Jurkat, Clone E6-1 (cell line): ENCODE data around the gene ADAMTS3.
"Not testable (repeated sequence)": the region's sequence is repeated elsewhere in the genome, so short reads cannot be mapped to it uniquely, and the experiment has no call there.

Experiments
- DNase-seq: peaks from one replicate; pipeline ENCODE4 v3.0.0-alpha.2; 2011; ENCODE audit warnings: low read depth, low spot score
- H3K4me3 ChIP-seq: 2 replicates; pipeline ENCODE4 v1.5.1; 2011; ENCODE audit warnings: mild to moderate bottlenecking, low read length, control low read depth, moderate library complexity

ADAMTS3 gene

DNA sequence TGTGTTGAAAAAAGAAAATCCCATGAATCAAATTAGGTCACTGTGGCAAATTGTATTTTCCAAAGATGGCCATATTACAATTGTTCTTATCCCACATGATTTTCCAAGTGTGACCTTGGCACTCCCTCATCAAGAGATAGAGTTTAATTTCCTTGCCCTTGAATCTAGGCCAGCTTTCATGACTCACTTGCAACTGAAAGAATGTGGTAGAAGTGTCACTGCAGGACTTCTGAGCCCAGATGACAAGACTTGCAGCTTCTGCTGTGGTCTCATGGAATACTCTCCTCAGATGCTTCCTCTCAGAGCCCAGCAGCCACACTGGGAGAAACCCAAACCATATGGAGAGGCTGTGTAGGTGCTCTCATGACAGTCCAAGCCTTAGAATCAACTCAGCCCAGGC lies 139.0 kb downstream of the ADAMTS3 start:
- no peak overlapping the region for H3K4me3 ChIP-seq
- DNase-seq = no peak

DNA sequence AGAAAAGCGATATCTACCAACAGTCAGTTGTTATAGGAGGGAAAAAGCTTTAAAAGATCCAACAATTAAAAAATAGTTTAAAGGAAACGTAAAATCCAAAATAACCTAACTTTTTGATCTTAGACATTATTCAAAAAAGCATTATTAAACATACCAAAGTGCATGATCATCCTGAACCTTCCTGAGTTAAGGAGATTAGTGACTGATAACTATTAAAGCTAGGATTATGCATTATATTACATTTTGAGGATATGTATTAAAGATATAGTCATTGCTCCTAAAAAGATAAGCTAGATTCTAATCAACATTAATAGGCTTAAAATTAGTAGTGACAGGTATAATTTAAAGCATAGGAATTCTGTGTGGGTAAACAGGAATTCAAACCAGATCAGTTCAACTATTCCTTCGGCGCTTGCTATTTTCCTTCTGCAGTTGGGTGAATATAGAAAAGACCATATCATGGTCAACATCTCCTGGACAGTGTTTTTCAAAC lies 139.6 kb downstream of the ADAMTS3 start:
- DNase-seq = no peak
- H3K4me3 ChIP-seq = no peak overlapping the region

DNA sequence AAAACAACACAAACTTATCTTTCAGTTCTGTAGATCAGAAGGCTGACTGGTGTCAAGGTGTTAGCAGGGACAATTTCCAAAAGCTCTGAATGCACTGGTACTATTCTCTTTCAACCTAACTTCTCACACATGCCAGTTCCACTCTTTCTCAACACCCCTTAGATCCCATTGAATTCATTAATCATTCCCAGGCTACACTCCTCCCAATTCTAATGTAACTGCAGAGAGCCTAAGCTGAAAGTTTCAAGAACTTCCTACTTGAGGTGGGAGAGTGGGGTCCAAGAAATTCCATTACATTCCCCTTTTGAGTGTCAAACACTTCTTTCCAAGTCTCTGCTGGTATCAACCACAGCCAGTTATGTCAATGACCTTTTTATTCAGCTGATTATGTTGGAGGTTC lies 142.0 kb downstream of the ADAMTS3 start:
- no peak for DNase-seq

DNA sequence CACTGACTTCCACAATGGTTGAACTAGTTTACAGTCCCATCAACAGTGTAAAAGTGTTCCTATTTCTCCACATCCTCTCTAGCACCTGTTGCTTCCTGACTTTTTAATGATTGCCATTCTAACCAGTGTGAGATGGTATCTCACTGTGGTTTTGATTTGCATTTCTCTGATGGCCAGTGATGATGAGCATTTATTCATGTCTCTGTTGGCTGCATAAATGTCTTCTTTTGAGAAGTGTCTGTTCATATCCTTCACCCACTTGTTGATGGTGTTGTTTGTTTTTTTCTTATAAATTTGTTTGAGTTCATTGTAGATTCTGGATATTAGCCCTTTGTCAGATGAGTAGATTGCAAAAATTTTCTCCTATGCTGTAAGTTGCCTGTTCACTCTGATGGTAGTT lies 143.1 kb downstream of the ADAMTS3 start:
- not testable (repeated sequence) for DNase-seq, H3K4me3 ChIP-seq

More for the DNA sequence above, 142.0 kb downstream of the ADAMTS3 start:
- H3K4me3 ChIP-seq = no peak overlapping the region

DNA sequence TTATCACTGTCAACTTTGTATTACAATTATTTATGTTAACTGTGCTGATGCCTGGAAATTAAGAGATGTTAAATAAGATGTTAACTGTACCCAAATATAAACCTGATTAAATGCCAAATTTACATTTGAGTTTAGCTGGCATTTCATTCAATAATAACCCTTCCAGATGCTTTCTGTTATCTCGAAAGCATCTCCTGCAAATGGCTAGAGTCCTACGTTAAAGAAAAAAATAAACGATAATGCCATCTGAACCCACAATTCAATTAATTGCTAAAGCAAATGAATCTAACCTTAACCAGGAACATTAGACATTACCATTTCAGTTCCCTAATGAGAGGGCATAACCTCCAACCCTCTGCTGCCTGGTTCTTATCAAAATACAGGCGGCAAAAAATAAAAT lies 145.0 kb downstream of the ADAMTS3 start:
- DNase-seq = no peak
- no peak overlapping the region for H3K4me3 ChIP-seq

DNA sequence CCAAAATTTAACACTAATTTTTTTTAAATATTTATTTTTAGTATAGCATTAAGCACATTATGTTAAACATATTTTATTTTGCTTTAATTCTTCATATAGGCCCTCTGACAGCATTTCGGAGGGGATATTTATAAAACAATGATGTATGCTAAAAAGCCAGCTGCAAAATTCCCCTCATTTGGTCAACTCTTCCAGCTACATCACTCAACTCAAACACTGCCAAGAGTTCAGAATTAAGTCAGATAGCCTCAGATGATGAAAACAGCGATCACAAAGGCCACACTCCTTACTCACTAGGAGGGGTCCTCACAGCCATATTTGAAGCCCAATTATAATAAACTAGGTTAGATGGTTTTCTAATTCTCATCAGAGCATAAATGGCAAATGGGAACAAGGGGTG lies 146.6 kb downstream of the ADAMTS3 start:
- H3K4me3 ChIP-seq = no peak overlapping the region
- DNase-seq = no peak

DNA sequence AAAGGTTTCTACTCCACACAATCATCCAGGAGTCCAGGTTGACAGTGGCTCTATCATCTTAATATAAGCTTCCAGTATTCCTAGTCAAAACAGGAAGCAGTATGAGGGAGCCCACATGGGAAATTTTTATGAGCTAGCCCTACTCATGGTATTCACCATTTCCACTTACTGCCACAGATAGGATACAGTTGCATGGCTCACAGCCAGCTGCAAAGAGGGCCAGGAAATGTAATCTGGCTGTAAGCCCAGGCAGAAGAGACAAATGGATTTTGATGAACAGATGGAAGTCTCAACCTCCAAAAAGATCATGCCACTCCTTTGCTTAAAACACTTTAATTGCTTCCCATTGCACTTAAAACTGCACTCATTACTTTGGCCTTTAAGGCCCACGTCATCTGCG lies 150.6 kb downstream of the ADAMTS3 start:
- no peak overlapping the region for H3K4me3 ChIP-seq
- no peak for DNase-seq

DNA sequence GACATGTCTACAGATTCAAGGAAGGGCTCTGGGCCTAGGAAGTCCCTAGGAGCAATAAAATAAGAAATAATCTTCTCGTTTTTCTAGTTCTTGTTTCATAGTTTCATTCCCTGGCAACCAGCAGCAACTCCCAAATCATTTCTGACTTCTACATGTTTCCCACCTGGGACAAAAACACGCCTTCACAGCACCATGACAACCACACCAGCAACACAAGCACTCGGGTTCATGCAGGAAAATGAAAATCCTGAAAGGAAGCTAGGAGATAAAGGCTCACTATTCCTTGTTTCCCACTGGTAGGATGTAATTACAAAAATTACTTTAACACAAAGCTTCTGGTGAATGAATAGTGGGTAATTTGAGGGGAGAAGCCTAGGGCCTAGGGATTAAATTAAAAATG lies 158.9 kb downstream of the ADAMTS3 start:
- no peak overlapping the region for H3K4me3 ChIP-seq
- DNase-seq = no peak

DNA sequence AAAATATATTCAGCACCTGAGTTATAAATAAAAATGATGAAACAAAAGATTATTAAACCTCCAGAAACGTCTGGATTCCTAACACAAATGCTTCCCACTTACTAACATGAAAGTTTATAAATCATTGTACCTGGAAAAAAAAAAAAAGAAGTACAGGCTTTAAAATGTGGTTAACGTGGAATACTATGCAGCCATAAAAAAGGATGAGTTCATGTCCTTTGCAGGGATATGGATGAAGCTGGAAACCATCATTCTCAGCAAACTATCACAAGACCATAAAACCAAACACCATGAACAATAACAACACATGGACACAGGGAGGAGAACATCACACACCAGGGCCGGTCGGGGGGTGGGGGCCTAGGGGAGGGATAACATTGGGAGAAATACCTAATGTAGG lies 160.5 kb downstream of the ADAMTS3 start:
- DNase-seq = no peak
- H3K4me3 ChIP-seq = no peak overlapping the region

DNA sequence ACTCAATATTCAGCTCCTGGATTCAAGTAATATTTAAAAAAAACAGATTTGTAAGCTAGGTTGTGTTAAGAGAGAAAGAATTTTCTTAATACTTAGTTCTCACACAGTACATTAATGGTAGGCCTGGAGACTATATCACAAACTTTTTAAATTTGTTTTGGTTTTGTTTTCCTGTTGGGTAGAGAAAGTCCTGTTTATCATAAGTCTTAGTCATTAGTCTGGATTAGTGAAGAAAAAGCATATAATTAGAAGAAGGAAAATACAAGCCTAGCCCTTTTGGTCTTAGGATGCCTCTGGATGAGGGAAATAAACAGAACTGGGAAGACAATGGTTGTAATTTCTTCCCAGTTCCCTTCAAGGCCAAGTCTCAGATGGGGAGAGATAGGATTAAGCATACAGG lies 163.6 kb downstream of the ADAMTS3 start:
- DNase-seq = no peak
- no peak overlapping the region for H3K4me3 ChIP-seq

DNA sequence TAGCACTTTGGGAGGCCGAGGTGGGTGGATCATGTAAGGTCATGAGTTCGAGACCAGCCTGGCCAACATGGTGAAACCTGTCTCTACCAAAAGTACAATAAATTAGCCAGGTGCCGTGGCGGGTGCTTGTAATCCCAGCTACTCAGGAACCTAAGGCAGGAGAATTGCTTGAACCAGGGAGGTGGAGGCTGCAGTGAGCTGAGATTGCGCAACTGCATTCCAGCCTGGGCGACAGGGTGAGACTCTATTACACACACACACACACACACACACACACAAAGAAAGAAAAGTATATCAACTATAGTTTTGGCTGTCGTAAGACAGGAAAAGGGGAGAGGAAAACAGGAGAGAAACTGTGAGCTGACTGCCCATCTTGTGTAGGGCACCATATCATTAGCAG lies 171.7 kb downstream of the ADAMTS3 start:
- no peak for DNase-seq
- H3K4me3 ChIP-seq = no peak overlapping the region

DNA sequence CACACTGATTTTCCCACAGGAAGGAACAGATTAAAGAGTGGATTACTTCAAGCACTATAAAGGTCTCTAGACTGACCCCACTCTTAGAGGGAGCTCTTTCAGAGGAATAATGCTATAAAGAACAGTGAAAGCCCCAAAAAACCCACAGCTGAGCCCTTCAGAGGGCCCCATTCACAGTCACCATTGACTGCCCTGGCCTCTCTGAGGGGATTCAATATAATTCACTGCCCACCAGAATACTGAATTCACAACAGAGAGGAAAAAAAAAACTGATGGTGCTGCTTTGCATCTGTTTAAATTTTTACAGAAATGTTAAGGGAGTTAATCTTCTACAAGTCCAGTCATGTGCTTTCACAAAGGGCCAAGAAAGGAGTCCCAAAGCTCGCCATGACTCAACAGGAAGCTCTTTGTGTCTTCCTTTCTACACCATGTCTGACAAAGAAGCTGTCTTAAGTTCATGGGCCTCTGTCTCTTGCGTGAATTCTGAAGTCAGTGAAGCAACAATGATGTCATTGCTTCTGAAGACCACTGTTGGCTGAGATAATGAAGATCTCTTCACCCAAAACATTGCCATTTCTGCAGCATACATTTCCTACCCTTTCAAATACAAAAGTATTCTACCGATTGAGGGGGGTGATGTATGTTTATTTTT lies 174.9 kb downstream of the ADAMTS3 start:
- DNase-seq = no peak
- H3K4me3 ChIP-seq = no peak overlapping the region

DNA sequence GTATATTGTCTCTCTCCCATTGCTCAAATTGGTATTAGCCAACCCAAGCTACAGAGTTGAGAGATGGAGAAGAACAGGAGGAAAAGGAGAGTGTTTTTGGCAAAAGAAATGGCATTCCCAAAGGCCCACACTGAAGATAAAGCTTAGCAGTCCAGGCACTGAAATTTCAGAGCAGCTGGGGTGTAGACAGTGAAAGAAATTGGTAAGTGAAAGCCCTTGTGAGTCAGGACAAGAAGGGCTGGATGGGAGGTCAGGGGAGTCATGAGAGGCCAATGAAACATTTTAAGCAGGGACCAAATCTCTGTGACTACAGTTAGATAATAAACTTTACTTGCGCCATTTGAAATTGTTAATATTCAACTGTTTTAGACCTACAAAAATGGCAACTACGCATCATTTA lies 177.7 kb downstream of the ADAMTS3 start:
- no peak overlapping the region for H3K4me3 ChIP-seq
- no peak for DNase-seq

DNA sequence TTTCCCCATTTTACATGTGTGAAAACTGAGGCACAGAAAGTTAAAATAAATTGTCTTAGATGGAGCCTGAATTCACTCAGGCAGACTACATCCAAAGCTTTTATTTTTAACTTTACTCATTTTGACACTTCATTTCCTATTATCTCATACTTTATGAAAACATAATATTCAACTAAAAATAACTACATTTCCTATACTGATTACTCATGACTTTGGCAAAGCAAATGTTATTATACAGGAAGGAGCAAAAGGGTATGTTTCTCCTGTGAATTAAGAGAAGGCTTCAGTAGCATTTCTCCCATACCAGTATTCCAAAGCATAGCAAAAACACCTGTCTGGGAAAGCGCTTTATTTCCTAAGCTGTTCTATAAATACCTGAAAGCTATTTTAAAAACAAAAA lies 178.6 kb downstream of the ADAMTS3 start:
- no peak overlapping the region for H3K4me3 ChIP-seq
- no peak for DNase-seq

DNA sequence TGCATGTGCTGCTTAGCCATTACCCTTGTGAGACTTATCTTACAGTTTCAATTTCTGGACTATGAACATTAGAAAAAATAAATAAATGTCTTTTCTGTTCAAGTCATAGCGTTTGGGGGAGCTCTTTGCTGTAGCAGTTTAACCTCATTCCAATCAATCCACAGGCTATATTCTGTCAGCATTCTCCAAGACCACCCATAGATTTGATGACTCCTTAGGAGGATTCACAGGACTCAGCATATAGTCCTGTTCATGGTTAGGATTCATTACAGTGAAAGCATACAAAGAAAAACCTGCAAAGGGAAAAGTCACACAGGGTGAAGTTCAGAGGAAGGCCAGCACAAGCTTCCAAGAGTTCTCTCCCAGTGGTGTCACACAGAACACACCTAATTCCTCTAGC lies 180.5 kb downstream of the ADAMTS3 start:
- no peak overlapping the region for H3K4me3 ChIP-seq

DNA sequence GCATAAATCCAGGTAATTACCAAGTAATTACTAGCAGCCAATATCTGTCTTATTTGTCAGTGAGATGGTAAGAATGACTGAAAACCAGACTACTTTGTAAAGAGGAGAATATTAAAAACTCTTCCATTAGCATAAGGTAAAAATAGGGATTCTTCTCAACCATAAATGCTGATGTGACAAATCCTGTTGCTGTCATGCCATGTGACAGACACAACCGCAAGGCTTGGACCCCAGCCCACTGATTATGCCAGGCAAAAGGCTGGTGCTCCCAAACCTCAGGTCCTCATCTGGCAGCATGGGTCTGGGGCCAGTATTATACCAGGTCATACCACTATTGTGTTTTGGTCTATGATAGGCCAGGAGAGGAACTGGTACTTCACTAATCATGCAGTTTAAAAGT lies 181.1 kb downstream of the ADAMTS3 start:
- DNase-seq = no peak
- no peak overlapping the region for H3K4me3 ChIP-seq

More for the DNA sequence above, 180.5 kb downstream of the ADAMTS3 start:
- no peak for DNase-seq

DNA sequence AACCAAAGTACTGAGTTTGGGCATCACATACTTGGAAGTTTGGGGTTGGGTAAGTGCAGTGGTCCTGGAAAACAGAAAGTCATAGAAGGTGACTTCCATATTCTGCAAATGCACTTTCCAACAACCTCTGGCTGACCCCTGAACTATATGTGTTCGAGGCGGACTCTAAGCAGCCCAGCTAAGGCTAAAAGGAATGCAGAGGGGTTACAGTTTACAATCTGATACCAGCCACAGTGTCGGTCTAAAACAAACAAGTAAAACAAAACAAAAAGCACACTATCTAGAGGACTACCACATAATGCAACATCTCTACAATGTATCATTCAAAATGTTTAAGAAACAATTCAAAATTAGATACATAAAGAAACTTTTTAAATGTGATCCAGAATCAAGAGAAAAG lies 185.6 kb downstream of the ADAMTS3 start:
- DNase-seq = no peak
- no peak overlapping the region for H3K4me3 ChIP-seq

DNA sequence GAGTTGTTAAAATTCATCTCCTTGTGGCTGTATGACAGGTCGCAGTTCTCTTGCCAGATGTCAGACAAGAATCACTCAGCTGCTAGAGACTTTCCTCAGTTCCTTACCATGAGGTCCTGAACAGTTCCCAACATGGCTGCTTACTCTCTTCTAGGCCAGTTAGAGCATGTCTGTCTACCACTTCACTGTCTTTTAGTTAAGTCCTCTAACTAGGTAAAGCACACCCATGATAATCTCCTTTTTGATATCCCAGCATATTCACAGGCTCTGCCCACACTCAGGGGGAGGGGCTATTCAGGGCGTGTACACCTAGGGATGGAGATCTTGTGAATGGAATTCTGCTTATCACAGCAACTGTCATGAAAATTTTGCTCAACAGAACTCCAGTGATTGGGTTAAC lies 190.1 kb downstream of the ADAMTS3 start:
- no peak for DNase-seq
- no peak overlapping the region for H3K4me3 ChIP-seq

DNA sequence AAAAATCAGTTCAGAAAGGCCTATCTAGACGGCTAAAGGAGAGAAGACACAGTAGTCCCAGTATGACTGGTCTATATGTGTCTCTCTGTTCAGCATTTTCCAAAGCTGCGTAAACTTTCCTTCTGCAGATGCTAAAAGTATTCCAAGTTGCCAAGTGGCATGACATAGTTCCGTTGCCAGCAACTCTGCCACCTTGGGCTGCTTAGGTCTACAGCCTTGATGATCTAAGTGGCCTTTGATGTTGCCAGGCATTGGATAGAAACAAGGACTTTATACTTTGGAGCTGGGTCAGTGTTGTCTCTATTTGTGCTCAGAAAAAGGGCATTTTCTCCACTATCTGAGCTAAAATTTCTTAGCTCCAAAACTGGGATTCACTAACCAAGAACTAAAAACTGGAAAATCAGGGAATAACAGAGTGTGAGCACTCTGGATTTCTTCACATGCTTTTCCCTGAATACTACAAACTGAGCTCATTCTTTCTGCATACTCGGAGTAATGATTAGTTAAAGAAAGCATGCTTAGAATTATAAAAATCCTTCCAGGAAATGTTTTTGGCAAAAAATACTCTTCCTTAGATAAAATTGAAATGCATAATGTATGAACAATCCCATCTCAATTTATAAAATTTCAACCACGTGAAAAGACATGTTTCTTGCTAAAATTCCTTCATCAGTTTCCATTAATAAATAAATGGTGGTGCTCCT lies 191.4 kb downstream of the ADAMTS3 start:
- H3K4me3 ChIP-seq = no peak overlapping the region

DNA sequence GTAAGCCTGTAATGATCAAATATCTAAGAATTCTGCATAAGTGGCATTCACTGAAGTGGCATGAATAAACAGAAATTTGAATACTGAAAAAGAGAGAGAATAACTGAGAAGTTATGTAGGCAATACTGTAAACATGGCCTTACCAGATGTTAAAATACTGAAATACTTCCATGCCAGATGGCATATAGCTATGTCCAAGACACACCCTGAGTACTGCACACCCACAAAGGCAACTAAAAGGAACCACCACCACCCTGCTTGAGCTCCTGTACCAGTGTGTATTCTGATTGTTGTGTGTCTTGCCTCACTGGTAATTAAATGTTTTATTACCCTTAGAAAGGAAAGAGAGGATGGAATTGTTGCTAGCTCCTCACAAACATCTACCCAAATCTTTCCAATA lies 192.1 kb downstream of the ADAMTS3 start:
- DNase-seq = no peak

More for the DNA sequence above, 191.4 kb downstream of the ADAMTS3 start:
- DNase-seq = no peak

More for the DNA sequence above, 192.1 kb downstream of the ADAMTS3 start:
- H3K4me3 ChIP-seq = no peak overlapping the region
